IPS-11a (cell line): ENCODE results near the gene PI4K2A.

Experiments used
- H3K4me3 ChIP-seq: one replicate; pipeline ENCODE4 v1.5.1; 2013; ENCODE audit warnings: low read depth, low read length, control low read depth

The PI4K2A gene

GRCh38 chr10:97640174-97640867 lies at the start of gene PI4K2A:
Gene PI4K2A (plus strand): TSS chr10:97640671. CDS start chr10:97640743, 72 bp downstream.
- H3K4me3 ChIP-seq = peak within 1 kb of the TSS; percentile 83

GRCh38 chr10:97590748-97591495 lies 49.5 kb upstream of the PI4K2A start:
- no peak overlapping the region for H3K4me3 ChIP-seq

- no peak overlapping the region for H3K4me3 ChIP-seq
Observed at GRCh38 chr10:97593421-97593820, 47.0 kb upstream of the PI4K2A start.

- H3K4me3 ChIP-seq = no peak overlapping the region
Observed at GRCh38 chr10:97596101-97597082, 44.1 kb upstream of the PI4K2A start.

GRCh38 chr10:97597778-97598177 lies 42.7 kb upstream of the PI4K2A start:
- no peak overlapping the region for H3K4me3 ChIP-seq

GRCh38 chr10:97598407-97599271 lies 41.8 kb upstream of the PI4K2A start:
- no peak overlapping the region for H3K4me3 ChIP-seq

GRCh38 chr10:97599272-97599619 lies 41.2 kb upstream of the PI4K2A start:
- H3K4me3 ChIP-seq = no peak overlapping the region

- H3K4me3 ChIP-seq = no peak overlapping the region
Observed at GRCh38 chr10:97600616-97601015, 39.9 kb upstream of the PI4K2A start.

- no peak overlapping the region for H3K4me3 ChIP-seq
Observed at GRCh38 chr10:97601268-97602215, 38.9 kb upstream of the PI4K2A start.

GRCh38 chr10:97607095-97607636 lies 33.3 kb upstream of the PI4K2A start:
- no peak overlapping the region for H3K4me3 ChIP-seq

- H3K4me3 ChIP-seq = no peak overlapping the region
Observed at GRCh38 chr10:97608991-97609561, 31.4 kb upstream of the PI4K2A start.

GRCh38 chr10:97611473-97611872 lies 29.0 kb upstream of the PI4K2A start:
- no peak overlapping the region for H3K4me3 ChIP-seq

- no peak overlapping the region for H3K4me3 ChIP-seq
Observed at GRCh38 chr10:97612386-97612785, 28.1 kb upstream of the PI4K2A start.

- H3K4me3 ChIP-seq = no peak overlapping the region
Observed at GRCh38 chr10:97618285-97618684, 22.2 kb upstream of the PI4K2A start.

- H3K4me3 ChIP-seq = no peak overlapping the region
Observed at GRCh38 chr10:97618733-97619132, 21.7 kb upstream of the PI4K2A start.

- H3K4me3 ChIP-seq = no peak overlapping the region
Observed at GRCh38 chr10:97623277-97623676, 17.2 kb upstream of the PI4K2A start.

GRCh38 chr10:97627731-97628130 lies 12.7 kb upstream of the PI4K2A start:
- no peak overlapping the region for H3K4me3 ChIP-seq

- H3K4me3 ChIP-seq = no peak overlapping the region
Observed at GRCh38 chr10:97628228-97628627, 12.2 kb upstream of the PI4K2A start.

GRCh38 chr10:97629289-97629688 lies 11.2 kb upstream of the PI4K2A start:
- no peak overlapping the region for H3K4me3 ChIP-seq
